Activated naive CD8-positive, alpha-beta T cell treated with anti-CD3 and anti-CD28 coated beads, Interleukin-2, amount 10 ng/mL, durations not matched to agents 7 days and 5 days (primary cell): ENCODE data around the gene USP12. TPM values are rescaled to one million over a fixed set of nuclear protein-coding genes. Genes with fewer than 3 reads are reported as not detected.
"Not testable (repeated sequence)": the region's sequence is repeated elsewhere in the genome, so short reads cannot be mapped to it uniquely, and the experiment has no call there.

Experiments used
- ATAC-seq: fragments of 150-1000 bp; cut with Tn5 transposase; one replicate; pipeline ENCODE4 v1.10.0; 2021; ENCODE audit warnings: low read depth, moderate library complexity
- POLR2A ChIA-PET: fragments of 350-600 bp; sonication (Branson Sonifier 250); formaldehyde crosslinking; loops from one replicate; lab custom pipeline; 2021; ENCODE audit warnings: antibody characterized with exemption; lab: Charles Lee
- DNase-seq: peaks from one replicate; pipeline ENCODE4 v3.0.0; 2021
- H3K27ac Mint-ChIP-seq: one replicate; pipeline ENCODE4 v1.8.0; 2022; ENCODE audit warnings: mild to moderate bottlenecking, mixed read lengths
- H3K27me3 Mint-ChIP-seq: one replicate; pipeline ENCODE4 v1.8.0; 2022; ENCODE audit warnings: mild to moderate bottlenecking, moderate library complexity, mixed read lengths
- H3K36me3 Mint-ChIP-seq: one replicate; pipeline ENCODE4 v1.8.0; 2021; ENCODE audit warnings: mild to moderate bottlenecking, mixed read lengths
- H3K4me1 Mint-ChIP-seq: one replicate; pipeline ENCODE4 v1.8.0; 2021; ENCODE audit warnings: mixed read lengths
- H3K4me3 Mint-ChIP-seq: one replicate; pipeline ENCODE4 v1.8.0; 2022; ENCODE audit warnings: mild to moderate bottlenecking, moderate library complexity, mixed read lengths
- H3K9me3 Mint-ChIP-seq: one replicate; pipeline ENCODE4 v1.8.0; 2021; ENCODE audit warnings: mixed read lengths
- total RNA-seq, 2 experiments: library from RNA; stranded (reverse); gene quantifications; one replicate each; pipeline ENCODE4 v1.2.3, GENCODE V29; 2021

Gene USP12
- total RNA-seq, 2 experiments from 2014 or later = 21.4 to 23.9 TPM

- ATAC-seq (no peak), DNase-seq (no peak)
- Mint-ChIP-seq H3K36me3 (no peaks in the 10 kb centered on the region), H3K4me3 (no peak overlapping the region), H3K27me3 (no peaks in the 10 kb centered on the region), H3K9me3 (peaks cover 3% of the 10 kb centered on the region), H3K27ac (no peak overlapping the region), H3K4me1 (peaks cover 7% of the 10 kb centered on the region)
- POLR2A ChIA-PET = no interaction called here
These were observed 27.6 kb upstream of the USP12 start for GRCh38 chr13:27199211-27199610.

GRCh38 chr13:27194895-27195764 is 23.5 kb upstream of the USP12 start:
- Mint-ChIP-seq H3K4me3 (no peak overlapping the region), H3K9me3 (peaks cover 3% of the 10 kb centered on the region), H3K27me3 (peaks cover 4% of the 10 kb centered on the region), H3K36me3 (no peaks in the 10 kb centered on the region), H3K27ac (no peak overlapping the region), H3K4me1 (peaks cover 7% of the 10 kb centered on the region)
- POLR2A ChIA-PET = no interaction called here
- no peak for DNase-seq
- ATAC-seq = no peak

- POLR2A ChIA-PET = no interaction called here
- H3K27ac Mint-ChIP-seq = no peak overlapping the region
- ATAC-seq = no peak
These were observed 22.6 kb upstream of the USP12 start for GRCh38 chr13:27194209-27194608.

GRCh38 chr13:27193496-27193895 is 21.9 kb upstream of the USP12 start:
- POLR2A ChIA-PET = no interaction called here
- ATAC-seq = no peak
- no peaks in the 10 kb centered on the region for H3K36me3 Mint-ChIP-seq
- H3K4me1 Mint-ChIP-seq = peaks cover 7% of the 10 kb centered on the region
- H3K27me3 Mint-ChIP-seq = peaks cover 4% of the 10 kb centered on the region
- peaks cover 3% of the 10 kb centered on the region for H3K9me3 Mint-ChIP-seq
- H3K27ac Mint-ChIP-seq = no peak overlapping the region
- H3K4me3 Mint-ChIP-seq = no peak overlapping the region
- no peak for DNase-seq

More at GRCh38 chr13:27194209-27194608, 22.6 kb upstream of the USP12 start:
- Mint-ChIP-seq H3K36me3 (no peaks in the 10 kb centered on the region), H3K4me3 (no peak overlapping the region), H3K9me3 (peaks cover 3% of the 10 kb centered on the region), H3K27me3 (peaks cover 4% of the 10 kb centered on the region), H3K4me1 (peaks cover 7% of the 10 kb centered on the region)
- no peak for DNase-seq

- POLR2A ChIA-PET = no interaction called here
- Mint-ChIP-seq H3K36me3 (no peaks in the 10 kb centered on the region), H3K4me1 (peaks cover 7% of the 10 kb centered on the region), H3K27ac (no peak overlapping the region), H3K4me3 (no peak overlapping the region), H3K27me3 (peaks cover 4% of the 10 kb centered on the region), H3K9me3 (peaks cover 2% of the 10 kb centered on the region)
- DNase-seq = no peak
- ATAC-seq = no peak
These were observed 21.4 kb upstream of the USP12 start for GRCh38 chr13:27192973-27193372.

GRCh38 chr13:27192367-27192766 is 20.8 kb upstream of the USP12 start:
- H3K4me3 Mint-ChIP-seq, ATAC-seq, H3K4me1 Mint-ChIP-seq, POLR2A ChIA-PET, H3K36me3 Mint-ChIP-seq, H3K9me3 Mint-ChIP-seq, DNase-seq, H3K27me3 Mint-ChIP-seq, H3K27ac Mint-ChIP-seq: not testable (repeated sequence)

GRCh38 chr13:27189192-27189591 is 17.6 kb upstream of the USP12 start:
- DNase-seq (no peak), ATAC-seq (no peak)
- POLR2A ChIA-PET = interaction anchor here (0.7 kb wide), 1 partner anchor 170 kb away, joined by 3 read pairs; no protein-coding TSS in a partner anchor
- H3K9me3 Mint-ChIP-seq = no peaks in the 10 kb centered on the region
- H3K27ac Mint-ChIP-seq = no peak overlapping the region
- no peaks in the 10 kb centered on the region for H3K36me3 Mint-ChIP-seq
- no peaks in the 10 kb centered on the region for H3K4me1 Mint-ChIP-seq
- peaks cover 5% of the 10 kb centered on the region for H3K27me3 Mint-ChIP-seq
- H3K4me3 Mint-ChIP-seq = no peak overlapping the region

- H3K4me3 Mint-ChIP-seq = no peak overlapping the region
- H3K27me3 Mint-ChIP-seq = peaks cover 5% of the 10 kb centered on the region
- no peak for DNase-seq
- H3K27ac Mint-ChIP-seq = no peak overlapping the region
- H3K4me1 Mint-ChIP-seq = no peaks in the 10 kb centered on the region
- H3K9me3 Mint-ChIP-seq = no peaks in the 10 kb centered on the region
- ATAC-seq = no peak
- no peaks in the 10 kb centered on the region for H3K36me3 Mint-ChIP-seq
- POLR2A ChIA-PET = no interaction called here
These were observed 16.6 kb upstream of the USP12 start for GRCh38 chr13:27188239-27188638.

GRCh38 chr13:27186295-27186694 is 14.7 kb upstream of the USP12 start:
- DNase-seq (no peak), ATAC-seq (no peak)
- Mint-ChIP-seq H3K9me3 (no peaks in the 10 kb centered on the region), H3K4me1 (no peaks in the 10 kb centered on the region), H3K4me3 (no peak overlapping the region), H3K27me3 (peaks cover 5% of the 10 kb centered on the region), H3K27ac (no peak overlapping the region), H3K36me3 (no peaks in the 10 kb centered on the region)
- POLR2A ChIA-PET = no interaction called here

- Mint-ChIP-seq H3K4me1 (peaks cover 2% of the 10 kb centered on the region), H3K27me3 (peaks cover 5% of the 10 kb centered on the region), H3K9me3 (no peaks in the 10 kb centered on the region), H3K4me3 (no peak overlapping the region), H3K36me3 (no peaks in the 10 kb centered on the region), H3K27ac (no peak overlapping the region)
- DNase-seq (no peak), ATAC-seq (no peak)
- POLR2A ChIA-PET = no interaction called here
These were observed 12.0 kb upstream of the USP12 start for GRCh38 chr13:27183561-27184147.

- DNase-seq (no peak), ATAC-seq (no peak)
- Mint-ChIP-seq H3K27ac (no peak overlapping the region), H3K4me3 (no peak overlapping the region), H3K27me3 (peaks cover 5% of the 10 kb centered on the region), H3K36me3 (no peaks in the 10 kb centered on the region), H3K4me1 (peaks cover 2% of the 10 kb centered on the region), H3K9me3 (no peaks in the 10 kb centered on the region)
- POLR2A ChIA-PET = no interaction called here
These were observed 11.4 kb upstream of the USP12 start for GRCh38 chr13:27182844-27183497.

- H3K4me3 Mint-ChIP-seq = no peak overlapping the region
- H3K36me3 Mint-ChIP-seq = no peaks in the 10 kb centered on the region
- H3K27ac Mint-ChIP-seq = no peak overlapping the region
- DNase-seq (no peak), ATAC-seq (no peak)
- H3K27me3 Mint-ChIP-seq = peaks cover 5% of the 10 kb centered on the region
- POLR2A ChIA-PET = no interaction called here
- peaks cover 5% of the 10 kb centered on the region for H3K4me1 Mint-ChIP-seq
- no peaks in the 10 kb centered on the region for H3K9me3 Mint-ChIP-seq
These were observed 10.4 kb upstream of the USP12 start for GRCh38 chr13:27182054-27182453.

GRCh38 chr13:27177852-27178251 is 6.2 kb upstream of the USP12 start:
- no peaks in the 10 kb centered on the region for H3K36me3 Mint-ChIP-seq
- no peak overlapping the region for H3K4me3 Mint-ChIP-seq
- peaks cover 3% of the 10 kb centered on the region for H3K27me3 Mint-ChIP-seq
- DNase-seq (no peak), ATAC-seq (no peak)
- POLR2A ChIA-PET = no interaction called here
- H3K27ac Mint-ChIP-seq = no peak overlapping the region
- peaks cover 9% of the 10 kb centered on the region for H3K4me1 Mint-ChIP-seq
- no peaks in the 10 kb centered on the region for H3K9me3 Mint-ChIP-seq
